Measurements from ENCODE around the gene SEMA4B.
"Not testable (repeated sequence)": the region's sequence is repeated elsewhere in the genome, so short reads cannot be mapped to it uniquely, and the experiment has no call there.

Gene SEMA4B

DNA sequence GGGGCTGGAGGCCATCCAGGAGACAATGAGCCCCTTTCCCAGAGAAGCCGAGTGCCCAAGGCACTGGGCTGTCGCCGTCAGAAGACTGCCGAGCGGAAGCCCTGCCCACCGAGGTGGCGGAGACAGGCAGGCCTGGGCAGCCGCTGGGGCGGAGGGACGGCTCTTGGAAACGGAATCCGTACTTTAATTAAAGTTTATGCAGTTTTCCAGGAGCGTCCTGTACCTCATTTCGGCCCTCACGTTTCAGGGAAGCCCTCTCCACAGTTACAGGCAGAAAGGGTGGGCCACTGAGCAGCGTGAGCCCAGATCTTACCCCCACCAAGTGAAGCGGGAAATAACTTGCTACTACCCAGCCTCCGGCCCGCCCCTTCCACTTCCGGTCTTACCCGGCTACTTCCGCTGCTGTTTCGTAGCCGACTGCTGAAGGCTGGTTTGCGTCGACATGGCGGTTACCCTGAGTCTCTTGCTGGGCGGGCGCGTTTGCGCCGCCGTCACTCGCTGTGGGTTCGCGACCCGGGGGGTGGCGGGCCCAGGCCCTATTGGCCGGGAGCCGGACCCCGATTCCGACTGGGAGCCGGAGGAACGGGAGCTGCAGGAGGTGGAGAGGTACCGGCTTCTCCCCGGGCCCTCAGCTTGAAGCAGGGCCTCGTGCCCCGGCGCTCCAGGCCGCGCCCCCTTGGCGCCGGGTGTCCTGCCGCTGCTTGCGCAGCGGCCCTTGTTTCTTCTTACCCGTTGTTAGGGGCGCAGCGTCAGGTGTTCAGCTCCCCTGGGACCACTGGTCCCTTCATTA lies 64.3 kb downstream of the SEMA4B start, which contains the start of gene NGRN:
NGRN (plus strand) TSS at position 402 of the 790 bp plus-strand sequence; CDS start at position 443, 41 bp downstream.
- DNase-seq: peak; percentile 92

- DNase-seq: peak; percentile 70
Observed at GRCh38 chr15:90266061-90266431, 64.9 kb downstream of the SEMA4B start.

DNA sequence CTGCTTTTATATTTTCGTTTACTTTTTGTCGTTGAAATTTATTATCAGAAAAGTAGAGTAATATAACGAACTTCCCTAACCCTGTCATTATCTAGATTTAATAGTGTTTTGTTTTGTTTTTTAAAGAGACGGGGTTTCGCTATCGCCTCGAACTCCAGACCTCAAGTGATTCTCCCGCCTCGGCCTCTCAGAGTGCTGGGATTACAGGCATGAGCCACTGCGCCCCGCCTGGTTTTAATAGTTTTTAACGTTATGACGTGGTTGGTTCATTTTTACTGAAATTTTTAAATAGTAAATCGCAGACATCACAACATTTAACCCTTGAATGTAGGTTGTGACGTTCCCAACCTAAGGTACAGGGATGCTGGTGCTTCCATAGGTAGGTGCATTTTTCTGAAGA lies 65.4 kb downstream of the SEMA4B start:
- DNase-seq: peak; percentile 53

GRCh38 chr15:90268415-90268814 lies 67.3 kb downstream of the SEMA4B start:
- DNase-seq: no peak

GRCh38 chr15:90270502-90271150 lies 69.5 kb downstream of the SEMA4B start:
- DNase-seq: no peak

GRCh38 chr15:90271459-90272166 lies 70.5 kb downstream of the SEMA4B start:
- DNase-seq: no peak

DNA sequence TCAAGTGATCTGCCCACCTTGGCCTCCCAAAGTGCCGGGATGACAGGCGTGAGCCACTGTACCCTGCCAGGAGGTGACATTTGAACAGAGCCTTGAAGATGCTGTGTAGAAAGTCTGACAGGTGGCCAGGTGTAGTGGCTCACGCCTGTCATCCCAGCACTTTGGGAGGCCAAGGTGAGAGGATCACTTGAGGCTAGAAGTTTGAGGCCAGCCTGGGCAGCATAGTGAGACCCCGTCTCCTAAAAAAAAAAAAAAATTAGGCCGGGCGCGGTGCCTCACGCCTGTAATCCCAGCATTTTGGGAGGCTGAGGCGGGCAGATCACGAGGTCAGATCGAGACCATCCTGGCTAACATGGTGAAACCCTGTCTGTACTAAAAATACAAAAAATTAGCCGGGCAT lies 77.3 kb downstream of the SEMA4B start:
- not testable (repeated sequence) for DNase-seq
